B cell (primary cell): ENCODE data around the gene IVNS1ABP.

Experiments
- CTCF ChIP-seq: fragments of 200-600 bp; IDR thresholded peaks from one replicate; pipeline ENCODE4 v1.8.0; 2022; ENCODE audit warnings: antibody characterized with exemption, mild to moderate bottlenecking
- EZH2 ChIP-seq: IDR thresholded peaks from 2 replicates; pipeline ENCODE4 v1.6.1; 2012; ENCODE audit warnings: borderline replicate concordance, low read depth, mild to moderate bottlenecking, moderate library complexity, low read length; ENCODE audit not compliant: insufficient read depth, poor library complexity, severe bottlenecking

GRCh38 chr1:185280589-185280988, 36.5 kb downstream of the IVNS1ABP start:
- no peak for TF ChIP-seq CTCF
- TF ChIP-seq EZH2 = no peak
